ENCODE data around the gene ADAM19. TPM values are rescaled to one million over a fixed set of nuclear protein-coding genes. Genes with fewer than 3 reads are reported as not detected.
A peak's percentile ranks its signal among the peaks of the same experiment; 100 is the strongest.

ADAM19 gene
- total RNA-seq, 2 donors from 2014 or later = 2.9 to 12.8 TPM

DNA sequence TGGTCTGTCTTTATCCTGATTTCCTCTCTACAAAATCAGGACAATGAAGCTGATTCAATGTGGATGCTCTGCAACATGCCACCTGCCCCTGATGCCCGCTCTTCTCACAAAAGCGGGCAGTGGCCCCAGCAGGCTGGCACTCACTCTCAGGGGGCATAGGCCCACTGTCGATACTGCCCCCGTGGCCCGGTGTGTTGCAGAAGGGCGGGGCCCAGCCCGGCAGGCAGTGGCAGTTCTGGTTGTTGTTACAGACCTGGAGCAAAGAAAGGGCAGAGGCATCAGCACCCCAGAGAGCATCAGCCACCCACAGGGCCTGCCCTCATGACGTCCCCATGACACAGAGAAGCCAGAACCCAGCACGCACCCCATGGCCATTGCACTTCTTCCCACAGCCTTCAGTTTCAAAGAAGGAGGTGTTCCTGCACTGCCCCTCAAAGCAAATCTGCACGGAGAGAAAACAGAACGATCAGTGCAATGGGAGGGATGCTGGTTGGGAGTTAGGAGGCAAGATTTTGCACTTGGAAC is 84.0 kb downstream of the ADAM19 start:
- H3K4me3 ChIP-seq = no peak overlapping the region
- intact Hi-C loops (cut with DNase I) = no loop called here
- H3K36me3 ChIP-seq = no peaks in the 10 kb centered on the region
- no peaks in the 10 kb centered on the region for H3K4me1 ChIP-seq
- H3K27ac ChIP-seq = no peak overlapping the region
- H3K9me3 ChIP-seq = no peaks in the 10 kb centered on the region
- no peak overlapping the region for H3K9ac ChIP-seq (ENCODE audit: low read depth in 2 of 2, low read length in 2 of 2)
- H3K27me3 ChIP-seq = no peaks in the 10 kb centered on the region
- TF ChIP-seq, protein P1, sequence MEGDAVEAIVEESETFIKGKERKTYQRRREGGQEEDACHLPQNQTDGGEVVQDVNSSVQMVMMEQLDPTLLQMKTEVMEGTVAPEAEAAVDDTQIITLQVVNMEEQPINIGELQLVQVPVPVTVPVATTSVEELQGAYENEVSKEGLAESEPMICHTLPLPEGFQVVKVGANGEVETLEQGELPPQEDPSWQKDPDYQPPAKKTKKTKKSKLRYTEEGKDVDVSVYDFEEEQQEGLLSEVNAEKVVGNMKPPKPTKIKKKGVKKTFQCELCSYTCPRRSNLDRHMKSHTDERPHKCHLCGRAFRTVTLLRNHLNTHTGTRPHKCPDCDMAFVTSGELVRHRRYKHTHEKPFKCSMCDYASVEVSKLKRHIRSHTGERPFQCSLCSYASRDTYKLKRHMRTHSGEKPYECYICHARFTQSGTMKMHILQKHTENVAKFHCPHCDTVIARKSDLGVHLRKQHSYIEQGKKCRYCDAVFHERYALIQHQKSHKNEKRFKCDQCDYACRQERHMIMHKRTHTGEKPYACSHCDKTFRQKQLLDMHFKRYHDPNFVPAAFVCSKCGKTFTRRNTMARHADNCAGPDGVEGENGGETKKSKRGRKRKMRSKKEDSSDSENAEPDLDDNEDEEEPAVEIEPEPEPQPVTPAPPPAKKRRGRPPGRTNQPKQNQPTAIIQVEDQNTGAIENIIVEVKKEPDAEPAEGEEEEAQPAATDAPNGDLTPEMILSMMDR (IDR thresholded peaks at IDR 0.05) = no peak
- DNase-seq = no peak

GRCh38 chr5:157487358-157487757 is 88.2 kb downstream of the ADAM19 start:
- TF ChIP-seq, protein P1 (IDR thresholded peaks at IDR 0.05) = no peak
- H3K4me1 ChIP-seq = no peaks in the 10 kb centered on the region
- H3K27ac ChIP-seq = no peak overlapping the region
- no peaks in the 10 kb centered on the region for H3K36me3 ChIP-seq
- intact Hi-C loops (cut with DNase I) = no loop called here
- no peaks in the 10 kb centered on the region for H3K27me3 ChIP-seq
- H3K4me3 ChIP-seq = no peak overlapping the region
- DNase-seq = no peak
- H3K9me3 ChIP-seq = no peaks in the 10 kb centered on the region
- H3K9ac ChIP-seq (ENCODE audit: low read depth in 2 of 2, low read length in 2 of 2) = peak overlapping the region in 1 of 2 donors; percentile 24

DNA sequence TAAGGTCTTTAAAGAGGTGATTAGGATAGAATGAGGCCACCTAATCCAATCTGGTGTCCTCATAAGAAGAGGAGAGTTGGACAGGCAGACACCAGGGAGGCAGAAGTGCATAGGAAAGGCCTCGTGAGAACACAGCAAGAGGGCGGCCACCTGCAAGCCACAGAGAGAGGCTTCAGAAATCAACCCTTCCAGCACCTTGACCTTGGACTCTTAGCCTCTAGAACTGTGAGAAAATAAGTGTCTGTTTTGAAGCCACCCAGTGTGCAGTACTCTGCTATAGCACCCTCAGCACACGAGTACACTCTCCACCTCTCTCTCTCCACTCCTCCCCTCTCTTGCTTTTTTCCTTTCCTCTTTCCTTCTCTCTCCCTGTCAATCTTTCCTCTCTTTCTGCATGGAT is 88.7 kb downstream of the ADAM19 start:
- TF ChIP-seq, protein P1 (IDR thresholded peaks at IDR 0.05) = no peak
- no peaks in the 10 kb centered on the region for H3K36me3 ChIP-seq
- no peak overlapping the region for H3K27ac ChIP-seq
- H3K27me3 ChIP-seq = no peaks in the 10 kb centered on the region
- no peak for DNase-seq
- intact Hi-C loops (cut with DNase I) = no loop called here
- H3K9ac ChIP-seq (ENCODE audit: low read depth in 2 of 2, low read length in 2 of 2) = peak overlapping the region in 1 of 2 donors; percentile 12
- H3K9me3 ChIP-seq = no peaks in the 10 kb centered on the region
- H3K4me1 ChIP-seq = no peaks in the 10 kb centered on the region
- no peak overlapping the region for H3K4me3 ChIP-seq

DNA sequence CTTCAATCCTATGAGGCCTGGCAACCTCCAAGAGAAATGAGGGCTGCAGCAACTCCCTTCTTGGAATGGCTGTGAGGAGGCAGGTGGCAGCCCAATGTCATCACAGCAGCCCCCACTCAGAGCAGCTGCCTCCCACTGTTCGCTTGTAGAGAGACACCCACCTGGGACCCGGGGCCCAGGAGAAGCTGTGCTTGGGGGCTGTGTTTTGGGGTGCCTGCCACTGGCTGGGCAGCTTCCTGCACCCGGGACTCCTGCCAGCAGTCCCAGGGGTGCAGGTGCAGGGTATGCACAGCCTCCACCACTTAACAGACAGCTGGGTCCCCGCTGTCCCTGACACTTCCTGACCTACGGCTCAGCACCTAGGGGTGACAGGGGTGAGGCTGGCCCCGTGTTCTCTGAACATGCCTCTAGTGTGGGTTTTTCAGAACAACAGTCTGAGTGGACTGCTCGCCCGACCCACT is 89.3 kb downstream of the ADAM19 start:
- Histone ChIP-seq H3K27me3 (no peaks in the 10 kb centered on the region), H3K27ac (no peak overlapping the region), H3K36me3 (no peaks in the 10 kb centered on the region), H3K9me3 (no peaks in the 10 kb centered on the region), H3K9ac (ENCODE audit: low read depth in 2 of 2, low read length in 2 of 2) (no peak overlapping the region), H3K4me1 (no peaks in the 10 kb centered on the region), H3K4me3 (no peak overlapping the region)
- DNase-seq = no peak
- intact Hi-C loops (cut with DNase I) = no loop called here
- TF ChIP-seq, protein P1 (IDR thresholded peaks at IDR 0.05) = no peak

DNA sequence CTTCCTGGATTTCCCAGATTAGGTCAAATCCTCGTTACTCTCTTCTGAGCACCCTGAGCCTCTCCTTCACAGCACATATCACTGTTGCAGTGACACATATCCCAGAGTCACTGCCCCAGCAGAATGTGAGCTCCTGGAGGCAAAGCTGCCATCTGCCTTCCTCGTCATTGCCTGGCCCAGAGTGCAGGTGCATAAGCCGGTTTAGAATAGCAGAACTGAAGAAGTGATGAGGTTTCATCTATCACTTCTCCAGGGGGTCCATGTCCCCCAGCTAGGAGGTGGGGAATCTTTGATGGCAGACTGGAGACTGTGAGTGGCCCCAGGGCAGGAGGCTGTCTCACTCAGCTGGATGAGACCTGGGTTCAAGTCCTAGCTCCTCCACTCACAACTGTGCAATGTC is 89.8 kb downstream of the ADAM19 start:
- no peaks in the 10 kb centered on the region for H3K9me3 ChIP-seq
- intact Hi-C loops (cut with DNase I) = no loop called here
- no peak for DNase-seq
- H3K27me3 ChIP-seq = no peaks in the 10 kb centered on the region
- TF ChIP-seq, protein P1 (IDR thresholded peaks at IDR 0.05) = no peak
- no peaks in the 10 kb centered on the region for H3K36me3 ChIP-seq
- H3K27ac ChIP-seq = no peak overlapping the region
- no peaks in the 10 kb centered on the region for H3K4me1 ChIP-seq
- no peak overlapping the region for H3K9ac ChIP-seq (ENCODE audit: low read depth in 2 of 2, low read length in 2 of 2)
- no peak overlapping the region for H3K4me3 ChIP-seq

All from colonic mucosa (tissue), 4 donors.